OCI-LY3 (cell line): ENCODE data around the gene MED27.

Experiments
- H2AFZ ChIP-seq: fragments of 200-600, 300-600 bp; shearing (Covaris generic); 2 replicates; pipeline ENCODE4 v1.6.0; 2014; ENCODE audit warnings: antibody characterized with exemption, low read depth, low read length
- H3K27ac ChIP-seq: fragments of 200-600, 300-600 bp; sonication (generic); 2 replicates; pipeline ENCODE4 v1.5.1; 2014; ENCODE audit warnings: mild to moderate bottlenecking, low read length, moderate library complexity, mixed read lengths
- H3K27me3 ChIP-seq: fragments of 200-600, 300-600 bp; sonication (generic); 2 replicates; pipeline ENCODE4 v1.6.1; 2014; ENCODE audit warnings: low read depth, low read length, mixed read lengths
- H3K36me3 ChIP-seq: fragments of 200-600, 300-600 bp; sonication (generic); replicated peaks from 2 replicates; pipeline ENCODE3; 2014; ENCODE audit warnings: low read depth, low read length, mixed read lengths
- H3K4me1 ChIP-seq: fragments of 300-600, 200-600 bp; sonication (generic); 2 replicates; pipeline ENCODE4 v1.6.1; 2014; ENCODE audit warnings: low read length, mixed read lengths
- H3K4me2 ChIP-seq: fragments of 200-600, 300-600 bp; sonication (generic); 2 replicates; pipeline ENCODE4 v1.6.1; 2014; ENCODE audit warnings: low read length, mixed read lengths
- H3K4me3 ChIP-seq: fragments of 300-600, 200-600 bp; sonication (generic); 2 replicates; pipeline ENCODE4 v1.5.1; 2014; ENCODE audit warnings: antibody characterized with exemption, mild to moderate bottlenecking, low read length, moderate library complexity
- H3K79me2 ChIP-seq: fragments of 300-600, 200-600 bp; shearing (Covaris generic); 2 replicates; pipeline ENCODE4 v1.6.1; 2014; ENCODE audit warnings: mild to moderate bottlenecking, low read length, mixed read lengths
- H3K9ac ChIP-seq: fragments of 300-600, 200-600 bp; shearing (Covaris generic); 2 replicates; pipeline ENCODE4 v1.6.0; 2014; ENCODE audit warnings: mild to moderate bottlenecking, low read length, moderate library complexity
- H3K9me3 ChIP-seq: fragments of 200-600, 300-600 bp; shearing (Covaris generic); 2 replicates; pipeline ENCODE4 v1.6.1; 2014; ENCODE audit warnings: low read length, mixed read lengths; ENCODE audit not compliant: insufficient read depth
- H4K20me1 ChIP-seq: fragments of 200-600, 300-600 bp; sonication (generic); 2 replicates; pipeline ENCODE4 v1.6.1; 2016; ENCODE audit warnings: low read length, mixed read lengths; ENCODE audit not compliant: insufficient read depth
- CTCF ChIP-seq: fragments of 200-600, 300-600 bp; sonication (generic); IDR thresholded peaks from 2 replicates; pipeline ENCODE4 v1.5.1; 2014; ENCODE audit warnings: antibody characterized with exemption, low read length, low read depth
- EZH2phosphoT487 ChIP-seq: fragments of 200-600 bp; shearing (Covaris generic); IDR thresholded peaks from 2 replicates; pipeline ENCODE4 v1.6.1; 2018; ENCODE audit warnings: antibody characterized with exemption, mixed run types, low read depth

The MED27 gene

GRCh38 chr9:131986089-131986488, 93.6 kb downstream of the MED27 start:
- H3K27ac ChIP-seq, result no peak overlapping the region
- H3K4me1 ChIP-seq, result peaks cover 19% of the 10 kb centered on the region
- peaks cover 46% of the 10 kb centered on the region for H4K20me1 ChIP-seq
- TF ChIP-seq EZH2phosphoT487 (no peak), CTCF (no peak)
- no peaks in the 10 kb centered on the region for H3K79me2 ChIP-seq
- H3K4me3 ChIP-seq, result no peak overlapping the region
- no peak overlapping the region for H3K4me2 ChIP-seq
- H3K36me3 ChIP-seq, result no peaks in the 10 kb centered on the region
- no peaks in the 10 kb centered on the region for H3K27me3 ChIP-seq
- H3K9me3 ChIP-seq, result no peaks in the 10 kb centered on the region
- H2AFZ ChIP-seq, result no peak overlapping the region
- H3K9ac ChIP-seq, result no peak overlapping the region

GRCh38 chr9:131984564-131984963, 95.1 kb downstream of the MED27 start:
- TF ChIP-seq EZH2phosphoT487, result no peak
- TF ChIP-seq CTCF, result no peak
- H3K36me3 ChIP-seq, result no peaks in the 10 kb centered on the region
- no peaks in the 10 kb centered on the region for H3K9me3 ChIP-seq
- no peaks in the 10 kb centered on the region for H3K79me2 ChIP-seq
- H2AFZ ChIP-seq, result no peak overlapping the region
- no peak overlapping the region for H3K9ac ChIP-seq
- peaks cover 23% of the 10 kb centered on the region for H3K4me1 ChIP-seq
- no peak overlapping the region for H3K27ac ChIP-seq
- peaks cover 42% of the 10 kb centered on the region; the same call in 1 of the 2 replicates for H4K20me1 ChIP-seq
- H3K4me2 ChIP-seq, result no peak overlapping the region
- no peaks in the 10 kb centered on the region for H3K27me3 ChIP-seq
- H3K4me3 ChIP-seq, result no peak overlapping the region

DNA sequence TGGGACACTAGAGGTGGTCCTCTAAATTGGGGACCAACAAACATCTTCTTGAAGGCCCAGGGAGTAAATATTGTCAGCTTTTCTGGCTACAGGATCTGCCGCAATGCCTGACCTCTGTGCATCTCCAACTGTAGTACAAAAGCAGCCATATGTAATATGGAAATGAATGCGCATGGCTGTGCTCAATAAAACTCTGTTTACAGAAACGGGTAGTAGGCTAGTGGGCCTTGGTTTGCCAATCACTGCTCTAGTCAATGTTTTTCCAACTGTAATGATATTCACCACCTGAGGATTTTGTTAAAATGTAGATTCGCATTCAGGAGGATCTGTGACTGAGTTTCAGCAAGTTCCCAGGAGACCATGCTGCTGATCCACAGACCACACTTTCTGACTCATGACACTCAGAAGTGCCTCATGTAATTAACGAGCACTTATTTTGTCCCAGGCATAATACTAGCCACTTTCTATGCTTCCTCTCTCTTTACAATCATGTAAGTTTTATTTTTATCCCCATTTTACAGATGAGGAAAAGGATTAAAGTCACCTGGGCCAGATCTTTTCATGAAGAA, 96.9 kb downstream of the MED27 start:
- no peak for TF ChIP-seq CTCF
- no peak for TF ChIP-seq EZH2phosphoT487
- H3K36me3 ChIP-seq, result no peaks in the 10 kb centered on the region
- H3K9ac ChIP-seq, result no peak overlapping the region
- H3K79me2 ChIP-seq, result no peaks in the 10 kb centered on the region
- H4K20me1 ChIP-seq, result peaks cover 49% of the 10 kb centered on the region
- H3K4me2 ChIP-seq, result peak overlapping the region; percentile 20
- H3K27ac ChIP-seq, result no peak overlapping the region
- peaks cover 23% of the 10 kb centered on the region for H3K4me1 ChIP-seq
- peak overlapping the region; percentile 9; the same call in 1 of the 2 replicates for H3K4me3 ChIP-seq
- H3K27me3 ChIP-seq, result no peaks in the 10 kb centered on the region
- no peaks in the 10 kb centered on the region for H3K9me3 ChIP-seq
- no peak overlapping the region for H2AFZ ChIP-seq

DNA sequence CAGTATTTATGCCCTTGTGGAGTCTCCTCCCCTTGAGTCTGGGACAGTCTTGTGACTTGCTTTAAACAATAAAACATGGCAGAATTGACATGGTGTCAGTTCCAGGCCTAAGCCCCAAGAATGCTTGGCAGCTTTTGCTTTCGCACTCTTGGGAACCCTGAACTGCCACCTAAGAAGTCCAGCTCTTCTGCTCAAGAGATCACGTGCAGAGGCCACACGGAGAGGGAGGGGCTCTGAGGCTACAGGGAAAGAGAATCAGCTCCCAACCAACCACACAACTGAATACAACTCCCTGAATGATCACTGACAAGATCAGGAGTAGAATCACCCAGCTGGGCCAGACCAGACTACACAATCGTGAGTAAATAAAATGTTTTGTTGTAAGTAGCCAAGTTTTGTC, 97.6 kb downstream of the MED27 start:
- Histone ChIP-seq H3K27me3 (no peaks in the 10 kb centered on the region), H2AFZ (no peak overlapping the region), H3K4me3 (no peak overlapping the region), H4K20me1 (peaks cover 52% of the 10 kb centered on the region), H3K9ac (no peak overlapping the region), H3K9me3 (no peaks in the 10 kb centered on the region), H3K79me2 (no peaks in the 10 kb centered on the region), H3K36me3 (no peaks in the 10 kb centered on the region), H3K4me2 (no peak overlapping the region), H3K27ac (no peak overlapping the region), H3K4me1 (peaks cover 28% of the 10 kb centered on the region)
- no peak for TF ChIP-seq CTCF
- no peak for TF ChIP-seq EZH2phosphoT487
